ENCODE measurements around the gene OGT.

OGT gene

DNA sequence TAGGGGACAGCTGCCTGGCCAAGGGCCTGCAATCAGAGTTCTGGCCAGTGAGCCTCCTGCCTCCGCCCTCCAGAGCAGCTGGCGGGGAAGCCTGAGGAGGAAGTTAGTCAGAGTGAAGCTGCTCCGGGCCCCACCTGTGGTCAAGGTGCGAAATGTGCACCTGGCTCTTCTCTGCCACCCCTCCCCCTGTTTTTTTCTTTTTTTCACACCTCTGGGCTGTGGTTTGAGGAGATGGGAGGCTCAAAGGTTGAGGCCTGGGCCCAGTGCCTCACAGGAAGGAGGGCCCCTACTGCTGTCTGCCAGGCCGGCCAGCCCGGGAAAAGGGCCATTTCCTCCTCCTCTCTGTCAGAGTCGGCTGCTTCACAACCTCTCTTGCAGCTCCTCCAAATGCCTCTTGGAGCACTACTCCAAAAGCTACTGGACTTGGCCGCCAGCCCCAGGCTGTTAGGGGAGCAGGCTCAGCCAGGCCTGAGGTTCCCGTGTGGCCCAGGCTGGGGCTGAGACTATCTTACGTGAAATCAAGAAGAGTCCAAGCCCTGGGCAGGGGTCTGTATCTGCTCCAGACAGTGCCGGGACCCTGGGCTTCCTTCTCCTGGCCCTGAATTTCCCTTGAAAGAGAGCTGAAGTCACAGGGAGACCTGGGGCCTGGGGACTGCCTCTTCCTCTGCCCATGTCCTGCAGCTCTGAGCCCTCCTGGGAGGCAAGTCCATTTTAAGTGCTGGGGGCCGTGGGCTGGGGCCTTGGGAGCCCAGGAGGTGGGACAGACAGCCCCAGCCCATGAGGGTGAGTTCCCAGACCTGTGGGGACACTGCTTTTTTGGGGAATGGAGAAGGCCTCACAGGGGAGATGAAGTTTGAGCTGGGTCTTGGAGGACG is 89.9 kb downstream of the OGT start:
- TF ChIP-seq, protein P1, sequence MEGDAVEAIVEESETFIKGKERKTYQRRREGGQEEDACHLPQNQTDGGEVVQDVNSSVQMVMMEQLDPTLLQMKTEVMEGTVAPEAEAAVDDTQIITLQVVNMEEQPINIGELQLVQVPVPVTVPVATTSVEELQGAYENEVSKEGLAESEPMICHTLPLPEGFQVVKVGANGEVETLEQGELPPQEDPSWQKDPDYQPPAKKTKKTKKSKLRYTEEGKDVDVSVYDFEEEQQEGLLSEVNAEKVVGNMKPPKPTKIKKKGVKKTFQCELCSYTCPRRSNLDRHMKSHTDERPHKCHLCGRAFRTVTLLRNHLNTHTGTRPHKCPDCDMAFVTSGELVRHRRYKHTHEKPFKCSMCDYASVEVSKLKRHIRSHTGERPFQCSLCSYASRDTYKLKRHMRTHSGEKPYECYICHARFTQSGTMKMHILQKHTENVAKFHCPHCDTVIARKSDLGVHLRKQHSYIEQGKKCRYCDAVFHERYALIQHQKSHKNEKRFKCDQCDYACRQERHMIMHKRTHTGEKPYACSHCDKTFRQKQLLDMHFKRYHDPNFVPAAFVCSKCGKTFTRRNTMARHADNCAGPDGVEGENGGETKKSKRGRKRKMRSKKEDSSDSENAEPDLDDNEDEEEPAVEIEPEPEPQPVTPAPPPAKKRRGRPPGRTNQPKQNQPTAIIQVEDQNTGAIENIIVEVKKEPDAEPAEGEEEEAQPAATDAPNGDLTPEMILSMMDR (IDR thresholded peaks at IDR 0.05): no peak
- no peak for TF ChIP-seq ZFX (IDR thresholded peaks at IDR 0.05; ENCODE audit: borderline replicate concordance)
- no peak overlapping the region for H3K27ac ChIP-seq

DNA sequence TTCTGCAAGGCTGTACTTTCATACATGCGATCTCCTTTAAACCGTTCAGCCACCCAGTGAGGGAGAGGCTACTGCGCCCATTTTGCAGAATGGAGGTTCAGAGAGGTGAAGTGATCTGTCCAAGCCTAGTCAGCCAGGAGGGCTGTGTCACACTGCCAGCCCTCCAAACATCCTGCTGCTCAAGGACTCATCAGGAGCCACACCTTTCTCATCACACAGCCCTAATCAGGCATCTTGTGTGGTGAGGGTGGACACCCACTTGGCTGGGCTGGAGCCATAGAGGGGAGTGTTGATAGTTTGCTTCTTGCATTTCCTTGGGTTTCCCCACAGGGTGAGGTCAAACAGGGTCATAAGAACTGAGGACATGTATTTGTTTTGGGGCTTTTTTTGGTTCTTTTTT is 90.8 kb downstream of the OGT start:
- no peak overlapping the region for H3K27ac ChIP-seq
- TF ChIP-seq ZFX (IDR thresholded peaks at IDR 0.05; ENCODE audit: borderline replicate concordance): no peak
- TF ChIP-seq, protein P1 (IDR thresholded peaks at IDR 0.05): no peak

DNA sequence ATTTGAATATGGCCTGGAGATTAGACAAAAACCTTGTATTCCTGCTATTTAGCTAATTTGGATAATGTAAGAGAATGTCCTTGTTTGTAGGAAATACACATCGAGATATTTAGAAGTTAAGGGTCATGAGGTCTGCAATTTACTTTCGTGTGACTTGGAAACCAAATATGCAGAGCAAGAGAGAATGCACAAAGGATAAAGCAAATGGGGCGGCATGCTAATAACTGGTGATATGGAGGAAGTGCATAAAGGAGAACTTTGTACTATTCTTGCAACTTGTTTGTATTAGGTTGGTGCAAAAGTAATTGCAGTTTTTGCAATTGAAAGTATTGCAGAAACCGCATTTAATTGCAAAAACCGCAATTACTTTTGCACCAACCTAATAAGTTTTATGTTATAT is 92.6 kb downstream of the OGT start:
- no peak for TF ChIP-seq ZFX (IDR thresholded peaks at IDR 0.05; ENCODE audit: borderline replicate concordance)
- TF ChIP-seq, protein P1 (IDR thresholded peaks at IDR 0.05): no peak

More for the DNA sequence above, 92.6 kb downstream of the OGT start:
- H3K27ac ChIP-seq: no peak overlapping the region
